NCI-H2107 treated with DMSO at 0.1 percent for 48 hours (cell line): ENCODE measurements around the gene C22orf39.

Experiments used
- DNase-seq: peaks from one replicate; lab custom pipeline; 2025; ENCODE audit not compliant: unreplicated experiment; lab: John Stamatoyannopoulos, UW

Gene C22orf39

GRCh38 chr22:19402642-19403191, 44.8 kb downstream of the C22orf39 start:
- DNase-seq, result no peak

- DNase-seq, result no peak
These were observed 46.0 kb downstream of the C22orf39 start for GRCh38 chr22:19401483-19401882.

GRCh38 chr22:19400881-19401280, 46.6 kb downstream of the C22orf39 start:
- no peak for DNase-seq

- no peak for DNase-seq
These were observed 48.9 kb downstream of the C22orf39 start for GRCh38 chr22:19398652-19399051.

GRCh38 chr22:19398206-19398605, 49.3 kb downstream of the C22orf39 start:
- DNase-seq, result no peak

- no peak for DNase-seq
These were observed 49.8 kb downstream of the C22orf39 start for GRCh38 chr22:19397734-19398104.

GRCh38 chr22:19396934-19397733, 50.4 kb downstream of the C22orf39 start:
- no peak for DNase-seq

- no peak for DNase-seq
These were observed 51.0 kb downstream of the C22orf39 start for GRCh38 chr22:19396561-19396933.

- DNase-seq, result no peak
These were observed 52.2 kb downstream of the C22orf39 start for GRCh38 chr22:19395276-19395675.

GRCh38 chr22:19394274-19395050, 53.0 kb downstream of the C22orf39 start:
- no peak for DNase-seq

GRCh38 chr22:19393704-19394103, 53.8 kb downstream of the C22orf39 start:
- no peak for DNase-seq
